ENCODE measurements around the gene SNCAIP.

Gene SNCAIP

DNA sequence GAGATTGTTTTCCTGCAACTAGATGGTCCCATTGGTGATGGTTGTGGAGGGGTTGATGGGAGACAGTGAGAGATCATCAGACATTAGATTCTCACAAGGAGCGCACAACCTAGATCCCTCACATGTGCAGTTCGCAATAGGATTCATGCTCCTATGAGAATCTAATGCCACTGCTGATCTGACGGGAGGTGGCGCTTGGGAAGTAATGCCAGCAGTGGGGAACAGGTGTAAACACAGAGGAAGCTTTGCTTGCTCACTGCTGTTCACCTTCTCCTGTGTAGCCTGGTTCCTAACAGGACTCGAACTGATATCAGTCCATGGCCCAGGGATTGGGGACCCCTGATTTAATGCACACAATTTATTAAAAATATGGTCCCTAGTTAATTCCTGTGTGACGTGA, 18.8 kb downstream of the SNCAIP start:
- TF ChIP-seq, protein P1, sequence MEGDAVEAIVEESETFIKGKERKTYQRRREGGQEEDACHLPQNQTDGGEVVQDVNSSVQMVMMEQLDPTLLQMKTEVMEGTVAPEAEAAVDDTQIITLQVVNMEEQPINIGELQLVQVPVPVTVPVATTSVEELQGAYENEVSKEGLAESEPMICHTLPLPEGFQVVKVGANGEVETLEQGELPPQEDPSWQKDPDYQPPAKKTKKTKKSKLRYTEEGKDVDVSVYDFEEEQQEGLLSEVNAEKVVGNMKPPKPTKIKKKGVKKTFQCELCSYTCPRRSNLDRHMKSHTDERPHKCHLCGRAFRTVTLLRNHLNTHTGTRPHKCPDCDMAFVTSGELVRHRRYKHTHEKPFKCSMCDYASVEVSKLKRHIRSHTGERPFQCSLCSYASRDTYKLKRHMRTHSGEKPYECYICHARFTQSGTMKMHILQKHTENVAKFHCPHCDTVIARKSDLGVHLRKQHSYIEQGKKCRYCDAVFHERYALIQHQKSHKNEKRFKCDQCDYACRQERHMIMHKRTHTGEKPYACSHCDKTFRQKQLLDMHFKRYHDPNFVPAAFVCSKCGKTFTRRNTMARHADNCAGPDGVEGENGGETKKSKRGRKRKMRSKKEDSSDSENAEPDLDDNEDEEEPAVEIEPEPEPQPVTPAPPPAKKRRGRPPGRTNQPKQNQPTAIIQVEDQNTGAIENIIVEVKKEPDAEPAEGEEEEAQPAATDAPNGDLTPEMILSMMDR (conservative IDR thresholded peaks at IDR 0.05): no peak; the same call in 1 of the 2 replicates
- no peak overlapping the region for H3K27ac ChIP-seq

DNA sequence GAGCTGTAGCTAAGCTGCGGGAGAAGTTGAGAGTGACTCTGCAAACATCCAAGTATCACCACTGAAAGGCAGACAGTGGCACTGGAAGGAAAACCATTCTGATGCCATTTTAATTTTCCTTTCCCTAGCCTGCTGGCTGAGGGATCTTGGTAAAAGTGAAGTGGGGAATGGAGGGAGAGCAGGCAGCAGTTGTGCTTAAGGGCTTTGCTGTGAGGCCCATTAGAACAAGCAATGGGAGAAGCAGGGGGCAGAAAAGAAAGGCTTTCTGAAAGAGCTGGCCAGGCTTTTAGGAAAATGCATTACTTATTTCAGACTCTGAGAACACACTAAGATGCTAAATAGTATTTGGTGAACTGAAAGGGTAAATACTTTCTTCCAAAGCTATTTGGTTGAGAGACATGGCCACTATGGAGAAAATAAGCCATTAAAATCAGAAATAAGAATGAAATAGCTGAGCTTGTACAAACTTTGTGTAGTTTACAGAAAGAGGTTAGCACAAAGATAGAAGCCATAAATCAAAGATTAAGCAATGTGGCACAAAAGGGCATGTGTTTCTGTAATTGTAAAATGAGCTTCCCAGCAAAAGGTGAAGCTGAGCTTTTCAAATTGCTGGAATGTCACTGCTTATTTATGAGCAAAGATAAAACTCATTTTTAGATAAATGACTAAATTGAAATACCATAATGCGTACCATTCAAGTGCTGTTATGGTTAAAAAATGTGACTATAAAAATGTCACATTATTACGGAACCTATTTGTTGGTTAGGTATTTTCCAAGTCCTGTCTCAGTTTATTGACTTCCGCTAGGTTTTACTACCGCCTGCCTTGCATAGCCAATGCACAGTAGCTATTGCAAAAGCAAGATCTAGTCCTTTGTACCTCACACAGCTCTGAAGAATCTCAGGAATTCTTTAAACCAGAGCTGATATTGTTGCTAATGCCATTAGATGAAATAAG, 20.8 kb downstream of the SNCAIP start:
- TF ChIP-seq, protein P1 (conservative IDR thresholded peaks at IDR 0.05): no peak
- H3K27ac ChIP-seq: no peak overlapping the region

DNA sequence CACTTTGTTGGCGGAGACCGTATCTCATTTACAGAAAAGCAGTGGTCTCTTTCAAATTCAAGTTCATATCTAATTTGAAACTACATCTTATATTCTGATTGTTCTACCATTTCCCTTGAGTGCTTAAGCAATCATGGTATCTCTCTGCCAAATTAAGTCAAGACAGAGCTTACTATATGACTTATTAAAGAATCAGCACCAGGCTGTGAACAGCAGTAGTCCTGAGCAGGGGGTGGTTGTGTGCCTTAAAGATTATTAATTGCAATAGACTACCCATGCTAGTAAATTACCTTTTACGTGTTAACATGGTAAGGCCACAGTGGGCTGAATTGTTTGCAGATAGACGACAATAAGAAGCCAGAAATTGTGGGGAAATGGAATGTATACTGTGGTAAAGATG, 21.5 kb downstream of the SNCAIP start:
- H3K27ac ChIP-seq: no peak overlapping the region
- TF ChIP-seq, protein P1 (conservative IDR thresholded peaks at IDR 0.05): no peak

DNA sequence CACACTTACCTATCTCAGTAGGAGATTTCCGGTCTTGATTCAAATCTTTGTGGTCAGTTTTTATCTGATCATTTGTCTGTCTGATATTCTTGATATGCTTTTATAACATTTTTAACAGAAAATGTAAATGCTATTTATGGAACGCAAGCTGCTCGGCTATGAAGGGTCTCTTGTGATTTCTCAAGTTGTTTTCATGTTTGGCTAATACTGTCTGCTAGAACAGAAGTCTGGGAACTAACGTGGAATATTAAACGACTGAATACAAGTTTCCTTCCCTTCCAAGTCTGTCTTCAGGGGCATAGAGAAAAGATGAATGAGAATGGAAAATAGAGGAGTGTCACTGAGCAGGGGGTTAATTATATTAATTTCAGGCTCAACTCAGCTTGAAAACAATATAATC, 27.6 kb downstream of the SNCAIP start:
- TF ChIP-seq, protein P1 (conservative IDR thresholded peaks at IDR 0.05): no peak

DNA sequence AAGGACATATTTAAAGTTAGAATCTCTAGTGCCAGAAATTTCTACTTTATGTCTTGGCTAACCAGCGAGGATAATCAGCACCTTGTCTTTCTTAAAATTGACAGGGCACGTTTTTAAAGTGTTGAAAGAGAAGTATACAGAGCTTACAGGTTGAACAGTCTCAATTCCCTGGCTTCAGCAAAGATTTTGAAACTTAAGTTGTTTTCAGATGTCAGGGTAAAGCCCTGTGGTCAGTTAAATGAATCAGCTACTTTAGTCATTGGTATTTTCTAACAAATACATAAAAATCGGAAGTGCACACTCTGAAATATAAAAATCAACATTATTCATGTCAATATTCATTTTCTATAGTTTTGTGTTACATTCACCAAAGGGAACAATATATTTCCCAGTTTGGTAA, 29.1 kb downstream of the SNCAIP start:
- TF ChIP-seq, protein P1 (conservative IDR thresholded peaks at IDR 0.05): no peak
- H3K27ac ChIP-seq: no peak overlapping the region

More for the DNA sequence above, 27.6 kb downstream of the SNCAIP start:
- H3K27ac ChIP-seq: no peak overlapping the region

DNA sequence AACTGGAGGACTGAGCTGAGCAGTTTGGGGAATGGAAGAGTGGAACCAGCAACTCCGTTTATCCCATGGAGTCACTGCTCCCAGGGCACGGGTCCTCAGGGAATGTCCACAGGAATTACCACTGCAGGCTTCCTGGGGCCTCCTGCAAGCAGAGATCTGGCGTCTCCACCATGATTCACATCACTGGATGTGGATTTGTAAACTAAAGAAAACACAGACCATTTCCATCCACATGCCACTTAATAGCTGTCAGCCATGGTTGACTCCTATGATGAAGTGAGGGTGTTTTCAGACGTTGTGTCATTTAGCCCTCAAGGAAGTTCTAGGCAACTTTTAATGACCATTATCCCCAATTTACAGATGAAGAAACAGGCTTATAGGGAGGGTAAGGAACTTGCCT, 30.2 kb downstream of the SNCAIP start:
- TF ChIP-seq, protein P1 (conservative IDR thresholded peaks at IDR 0.05): no peak
- no peak overlapping the region for H3K27ac ChIP-seq

DNA sequence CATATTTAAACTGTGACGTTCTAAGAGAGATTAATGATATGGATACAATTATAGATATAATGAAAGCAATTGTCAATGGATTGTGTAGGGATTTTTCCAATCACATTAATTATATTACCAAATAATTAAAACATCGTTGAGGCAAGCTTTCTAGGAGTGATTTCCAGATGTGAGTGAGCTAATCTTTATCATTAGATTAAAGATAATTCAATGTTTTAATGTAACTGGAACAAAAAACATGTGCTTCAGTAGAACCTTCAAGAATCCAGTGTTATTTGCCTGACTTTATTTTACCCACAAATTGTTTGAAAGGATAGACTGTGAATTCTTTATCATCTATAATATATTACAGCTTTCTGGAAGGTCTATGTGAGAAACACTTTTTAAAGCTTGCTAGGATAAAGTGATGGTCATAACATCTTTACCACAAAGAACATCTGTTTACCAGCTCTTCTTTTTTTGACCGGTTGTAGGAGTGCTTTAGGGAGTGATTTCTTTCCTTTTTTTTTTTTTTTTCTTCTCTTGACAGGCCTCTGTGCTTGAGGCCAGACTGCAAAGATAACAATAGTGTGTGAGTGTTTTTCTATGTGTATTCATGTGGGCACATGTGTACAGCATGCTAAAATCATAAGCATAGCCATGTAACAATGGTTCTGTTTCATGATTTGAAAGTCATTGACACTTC, 35.0 kb downstream of the SNCAIP start:
- TF ChIP-seq, protein P1 (conservative IDR thresholded peaks at IDR 0.05): no peak

More for the DNA sequence above, 35.0 kb downstream of the SNCAIP start:
- no peak overlapping the region for H3K27ac ChIP-seq
